WTC11 (cell line): ENCODE data around the gene IL26.

Experiments
- ATF1 ChIP-seq: sonication (generic); formaldehyde crosslinking; IDR thresholded peaks from 2 replicates; pipeline ENCODE4 v1.8.1; 2023; ENCODE audit warnings: mild to moderate bottlenecking, moderate library complexity, missing genetic modification reagents
- CREB1 ChIP-seq: sonication (generic); formaldehyde crosslinking; IDR thresholded peaks from 2 replicates; pipeline ENCODE4 v1.8.0; 2023; ENCODE audit warnings: mild to moderate bottlenecking, missing genetic modification reagents
- CREM ChIP-seq: sonication (generic); formaldehyde crosslinking; IDR thresholded peaks from 2 replicates; pipeline ENCODE4 v1.8.1; 2022; ENCODE audit warnings: mild to moderate bottlenecking, missing genetic modification reagents, moderate library complexity
- CTCF ChIP-seq: fragments of 200-600 bp; IDR thresholded peaks from 2 replicates; pipeline ENCODE4 v1.8.0; 2022; ENCODE audit warnings: antibody characterized with exemption
- RELA ChIP-seq: sonication (generic); formaldehyde crosslinking; IDR thresholded peaks from 2 replicates; pipeline ENCODE4 v1.8.1; 2022; ENCODE audit warnings: missing genetic modification reagents, mild to moderate bottlenecking, borderline replicate concordance
- TCF7 ChIP-seq: sonication (generic); formaldehyde crosslinking; IDR thresholded peaks from 2 replicates; pipeline ENCODE4 v1.8.0; 2022; ENCODE audit warnings: mild to moderate bottlenecking, low read depth, missing genetic modification reagents, moderate library complexity
- ZNF138 ChIP-seq: sonication (generic); formaldehyde crosslinking; conservative IDR thresholded peaks from 2 replicates; pipeline ENCODE4 v1.8.1; 2022; ENCODE audit warnings: mild to moderate bottlenecking, moderate library complexity, missing genetic modification reagents

- TF ChIP-seq CTCF (no peak), CREM (no peak), CREB1 (CRISPR knock-in tag) (no peak), TCF7 (no peak), RELA (CRISPR knock-in tag) (no peak), ZNF138 (CRISPR knock-in tag) (no peak), ATF1 (CRISPR knock-in tag) (no peak)
Measured at GRCh38 chr12:68154779-68155178, 70.8 kb downstream of the IL26 start.
